K562 (cell line): ENCODE data around the gene C16orf89. TPM values are rescaled to one million over a fixed set of nuclear protein-coding genes. Genes with fewer than 3 reads are reported as not detected.
"Not testable (repeated sequence)": the region's sequence is repeated elsewhere in the genome, so short reads cannot be mapped to it uniquely, and the experiment has no call there.

ENCODE experiments used
- ATAC-seq: fragments of 200-7000 bp; cut with Tn5 transposase; 3 replicates; pipeline ENCODE4 v1.9.1; 2020; ENCODE audit warnings: moderate library complexity
- BruUV-seq: library from RNA; stranded (reverse); fragments of 400-500 nt; replicated peaks from 2 replicates; lab custom pipeline; 2021; lab: Mats Ljungman, UMichigan
- CTCF ChIA-PET: fragments of 300-600 bp; formaldehyde crosslinking; extraction: SDS; loops from one replicate; lab custom pipeline; 2021; ENCODE audit warnings: low intra/inter-chr PET ratio; lab: Yijun Ruan, JAX
- POLR2A ChIA-PET: fragments of 300-600, 350-650 bp; sonication (Branson Sonifier 250); formaldehyde crosslinking; extraction: SDS; loops from one replicate; lab custom pipeline; 2021; ENCODE audit warnings: antibody characterized with exemption, inconsistent platforms; lab: Yijun Ruan, JAX
- DNase-seq, 4 experiments: peaks; one replicate each; pipeline versions ENCODE4 v3.0.0 to v3.0.0-alpha.2; 2011 to 2018; ENCODE audit warnings: low spot score in 3 of 4, mixed read lengths in 3 of 4; ENCODE audit errors: extremely low read depth in 1 of 4
- FAIRE-seq: peaks from 2 replicates; lab custom pipeline; 2011; peaks lifted over from hg19 to GRCh38; lab: Jason Lieb, UNC
- H2AFZ ChIP-seq: 2 replicates; pipeline ENCODE4 v1.6.0; 2011; ENCODE audit warnings: low read depth, low read length, control low read depth, inconsistent platforms
- H3K27ac ChIP-seq: fragments of 200-600 bp; 3 replicates; pipeline ENCODE4 v1.8.0; 2011; ENCODE audit warnings: low read depth, mild to moderate bottlenecking, control low read depth, inconsistent platforms, low read length, moderate library complexity, mixed read lengths; ENCODE audit errors: extremely low read depth
- H3K27me3 ChIP-seq, 2 experiments: fragments of 300-600 bp in 1 of 2; 2 replicates in 1 of 2; 3 replicates in 1 of 2; pipeline versions ENCODE4 v1.6.0 to v1.8.0; 2011; ENCODE audit warnings: inconsistent platforms in 2 of 2, low read length in 2 of 2, mild to moderate bottlenecking in 1 of 2, mixed read lengths in 1 of 2, moderate library complexity in 1 of 2; ENCODE audit not compliant: control insufficient read depth in 2 of 2, insufficient read depth in 2 of 2
- H3K36me3 ChIP-seq: fragments of 300-600 bp; 3 replicates; pipeline ENCODE4 v1.8.0; 2011; ENCODE audit warnings: mild to moderate bottlenecking, low read length, inconsistent platforms; ENCODE audit not compliant: control insufficient read depth, insufficient read depth
- H3K4me1 ChIP-seq, 2 experiments: fragments of 200-600 bp in 1 of 2; replicated peaks in 1 of 2; 2 replicates in 1 of 2; 3 replicates in 1 of 2; pipeline versions ENCODE4 v1.5.1 to v1.8.0; 2011; ENCODE audit warnings: inconsistent platforms in 2 of 2, low read length in 2 of 2, mild to moderate bottlenecking in 1 of 2, mixed read lengths in 1 of 2, moderate library complexity in 1 of 2; ENCODE audit not compliant: control insufficient read depth in 2 of 2, insufficient read depth in 2 of 2
- H3K4me2 ChIP-seq: 2 replicates; pipeline ENCODE4 v1.6.1; 2011; ENCODE audit warnings: low read length, control low read depth, inconsistent platforms, mixed read lengths; ENCODE audit not compliant: insufficient read depth
- H3K4me3 ChIP-seq: fragments of 200-600 bp; sonication (generic), shearing (Covaris generic); 2 replicates; pipeline ENCODE4 v1.5.1; 2016; ENCODE audit warnings: control low read depth, inconsistent platforms
- H3K79me2 ChIP-seq: fragments of 200-600 bp; 3 replicates; pipeline ENCODE4 v1.8.0; 2011; ENCODE audit warnings: low read length, inconsistent platforms; ENCODE audit not compliant: control insufficient read depth, insufficient read depth
- H3K9ac ChIP-seq, 2 experiments: 2 replicates each; pipeline versions ENCODE4 v1.6.0 to v1.6.1; 2011; ENCODE audit warnings: low read depth in 2 of 2, low read length in 2 of 2, control low read depth in 1 of 2, inconsistent platforms in 1 of 2, mild to moderate bottlenecking in 1 of 2, mixed read lengths in 1 of 2; ENCODE audit not compliant: insufficient read depth in 1 of 2
- H3K9me1 ChIP-seq: one replicate; pipeline ENCODE4 v1.6.0; 2011; ENCODE audit warnings: inconsistent platforms, mild to moderate bottlenecking, low read length, moderate library complexity; ENCODE audit not compliant: control insufficient read depth, insufficient read depth
- H3K9me3 ChIP-seq: replicated peaks from 2 replicates; pipeline ENCODE4 v1.5.1; 2011; ENCODE audit warnings: low read depth, low read length, inconsistent platforms; ENCODE audit not compliant: control insufficient read depth, insufficient read depth
- H4K20me1 ChIP-seq: replicated peaks from 2 replicates; pipeline ENCODE4 v1.6.1; 2011; ENCODE audit warnings: low read length, inconsistent platforms, mixed read lengths; ENCODE audit not compliant: control insufficient read depth, insufficient read depth
- ZBTB40 ChIP-seq, 2 experiments: fragments of 450-650 bp in 1 of 2; sonication (generic) in 1 of 2; formaldehyde crosslinking in 1 of 2; IDR thresholded peaks; 2 replicates each; pipeline versions ENCODE4 v1.7.1 to v1.9.0; 2016 to 2022; ENCODE audit warnings: inconsistent platforms in 1 of 2, mild to moderate bottlenecking in 1 of 2, missing genetic modification reagents in 1 of 2
- WGBS: fragments of 100-300 bp; shearing (Covaris generic); methylation state at CpG from one replicate; pipeline ENCODE4 v1.1.6; 2016; ENCODE audit warnings: low coverage, mixed read lengths; ENCODE audit not compliant: insufficient coverage; ENCODE audit errors: missing lambda C conversion rate; 5-methylcytosine and 5-hydroxymethylcytosine counted together
- in situ Hi-C: fragments of 300-500 bp; cut with MboI; formaldehyde crosslinking; loops from 4 replicates; pipeline ENCODE4 v1.15.0; 2018; ENCODE audit warnings: inconsistent platforms, mixed read lengths
- intact Hi-C: fragments of 100-400 bp; cut with micrococcal nuclease; formaldehyde crosslinking; loops from 2 replicates; pipeline ENCODE4 v1.14.2; 2022
- polyA plus RNA-seq, 8 experiments: library from polyadenylated mRNA; depleted of rRNA in 4 of 8; stranded (reverse) in 5 of 8; unstranded in 3 of 8; fragments of >200 nt; fragmentation: Nextera tagmentation in 2 of 8; fragmentation: Illumina TruSeq in 1 of 8; extraction: Ambion mirVana in 2 of 8; extraction: Trizol in 1 of 8; gene quantifications; 2 replicates each; pipeline versions ENCODE4 v1.2.1 to v1.2.3, GENCODE V29; 2011 to 2014; ENCODE audit warnings: inconsistent platforms in 1 of 8, missing spikeins in 1 of 8
- total RNA-seq, 7 experiments: library from RNA; depleted of rRNA in 6 of 7; stranded (reverse); fragments of >200 nt in 6 of 7; fragmentation: Illumina TruSeq in 2 of 7; extraction: Trizol in 2 of 7; gene quantifications; 2 replicates each; pipeline versions ENCODE4 v1.2.1 to v1.2.3, GENCODE V29; 2011 to 2021; ENCODE audit warnings: low replicate concordance in 1 of 7

C16orf89 gene
- total and polyA plus RNA-seq, 9 of the 15 experiments (the other 6 are each of a cell fraction or from before 2014, with no cell fraction given), result not detected

GRCh38 chr16:5084099-5084731, 18.5 kb upstream of the C16orf89 start:
- TF ChIP-seq ZBTB40 (IDR thresholded peaks at IDR 0.05) (peak; percentile 88), ZBTB40 (CRISPR knock-in tag; IDR thresholded peaks at IDR 0.05) (peak; percentile 76)
- H3K4me2 ChIP-seq, H3K9ac ChIP-seq, FAIRE-seq, CTCF ChIA-PET, in situ Hi-C loops, intact Hi-C loops, H3K79me2 ChIP-seq, H3K4me1 ChIP-seq, H2AFZ ChIP-seq, H3K27ac ChIP-seq, H3K27me3 ChIP-seq, H3K9me3 ChIP-seq, H3K9me1 ChIP-seq, DNase-seq, H4K20me1 ChIP-seq, H3K4me3 ChIP-seq, ATAC-seq: not testable (repeated sequence)
- POLR2A ChIA-PET, result interaction anchor here (0.7 kb wide), 1 partner anchor 14 kb away, joined by 3 read pairs; no protein-coding TSS in a partner anchor
- BruUV-seq, result TSS peak; percentile 53
- WGBS, result 71% methylated on average over 10 of the region's 11 CpGs
- H3K36me3 ChIP-seq, result peaks cover 23% of the 10 kb centered on the region; the same call in 1 of the 3 replicates
